Measurements from ENCODE around the gene PRR13. TPM values are rescaled to one million over a fixed set of nuclear protein-coding genes. Genes with fewer than 3 reads are reported as not detected.
A peak's percentile ranks its signal among the peaks of the same experiment; 100 is the strongest.

Gene PRR13
- total and polyA plus RNA-seq, 2 donors (not counting 1 experiment from before 2014, with no cell fraction given), result 108 to 213 TPM

DNA sequence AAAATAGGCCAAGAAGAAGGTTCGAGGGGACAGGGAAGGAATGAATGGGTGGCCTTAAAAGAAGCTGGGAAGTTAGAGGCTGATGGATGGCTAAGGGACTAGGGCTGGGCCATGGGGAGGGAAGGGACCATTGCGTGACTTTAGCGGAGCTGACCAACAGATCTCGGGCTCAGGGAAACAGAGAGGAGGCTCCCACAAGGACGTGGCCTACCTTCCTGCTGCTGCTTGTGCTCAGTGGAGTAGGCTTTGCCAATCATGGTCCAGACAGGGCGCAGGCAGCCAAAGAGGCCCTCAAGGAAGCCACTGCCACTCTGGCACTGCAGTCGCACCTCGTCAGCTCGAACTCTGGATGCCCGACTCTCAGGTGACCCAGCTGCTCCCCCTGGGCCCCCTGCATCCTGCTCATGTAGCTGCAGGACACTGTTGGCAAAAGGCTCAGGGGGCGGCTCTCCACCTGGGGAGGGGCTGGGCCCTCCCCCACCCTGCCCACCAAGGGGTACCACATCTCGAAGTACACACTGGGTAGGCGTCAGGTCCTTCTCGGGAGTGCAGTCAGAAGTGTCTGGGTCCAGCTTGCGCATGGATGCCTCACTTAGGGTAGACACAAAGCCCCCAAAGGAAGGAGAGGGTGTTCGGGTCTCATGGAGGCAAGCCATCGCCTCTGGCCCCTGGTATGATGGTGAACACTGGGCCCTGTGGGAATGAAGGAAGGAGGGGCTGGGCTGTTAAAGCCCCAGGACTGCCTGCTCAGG is 45.4 kb downstream of the PRR13 start:
- no peaks in the 10 kb centered on the region for H3K79me2 ChIP-seq (ENCODE audit: control insufficient read depth, insufficient read depth, low read length)
- intact Hi-C loops (cut with micrococcal nuclease), result no loop called here
- no peak overlapping the region for H3K27ac Mint-ChIP-seq
- no peaks in the 10 kb centered on the region for H3K9me3 ChIP-seq (ENCODE audit: control extremely low read depth in 1 of 3, control insufficient read depth in 2 of 3, insufficient read depth in 1 of 3, low read length in 2 of 3)
- H3K4me1 Mint-ChIP-seq, result peaks cover 7% of the 10 kb centered on the region
- no peak overlapping the region for H2AFZ ChIP-seq (ENCODE audit: insufficient read depth, low read depth, low read length, poor library complexity, severe bottlenecking)
- no peaks in the 10 kb centered on the region for H3K27me3 ChIP-seq (replicated peaks in 1 of 4; ENCODE audit: control extremely low read depth in 1 of 4, control insufficient read depth in 3 of 4, insufficient read depth in 4 of 4, low read length in 3 of 4)
- H3K27ac ChIP-seq (ENCODE audit: low read length in 2 of 2), result peak overlapping the region in 1 of 2 donors; percentile 6
- ATAC-seq (ENCODE audit: low read depth) (no peak), DNase-seq (no peak)
- H3K9me3 Mint-ChIP-seq (ENCODE audit: insufficient read depth), result no peaks in the 10 kb centered on the region
- TF ChIP-seq EZH2 (IDR thresholded peaks at IDR 0.05; ENCODE audit: borderline replicate concordance, insufficient read depth, low read depth, low read length, poor library complexity, severe bottlenecking), result no peak
- H3K4me3 ChIP-seq (ENCODE audit: control extremely low read depth in 1 of 5, extremely low read depth in 1 of 5, insufficient read depth in 1 of 5, low read depth in 2 of 5, low read length in 4 of 5), result no peak overlapping the region
- CTCF ChIA-PET, result no interaction called here
- H4K20me1 ChIP-seq (ENCODE audit: control insufficient read depth, insufficient read depth, low read length, poor library complexity, severe bottlenecking), result peaks cover 15% of the 10 kb centered on the region
- H3K4me3 Mint-ChIP-seq, result no peak overlapping the region
- 91% methylated on average over 16 of the region's 17 CpGs for WGBS (ENCODE audit: insufficient coverage)
- H3K27me3 Mint-ChIP-seq, result no peaks in the 10 kb centered on the region
- H3K9ac ChIP-seq (ENCODE audit: low read length), result no peak overlapping the region
- H3K4me2 ChIP-seq (replicated peaks; ENCODE audit: low read depth, low read length, poor library complexity, severe bottlenecking), result no peak overlapping the region
- POLR2A ChIA-PET, result interaction anchor here (0.5 kb wide), 1 partner anchor 489 kb away, joined by 3 read pairs; no protein-coding TSS in a partner anchor
- peaks cover 0 to under 1% of the 10 kb centered on the region in 2 donors for H3K4me1 ChIP-seq (ENCODE audit: control insufficient read depth in 2 of 2, insufficient read depth in 2 of 2, low read length in 2 of 2)
- peaks cover 0 to 37% of the 10 kb centered on the region in 2 experiments for H3K36me3 ChIP-seq (replicated peaks in 1 of 2; ENCODE audit: control extremely low read depth in 1 of 2, control insufficient read depth in 1 of 2, extremely low read depth in 1 of 2, insufficient read depth in 2 of 2, low read length in 1 of 2)

- Mint-ChIP-seq H3K27ac (no peak overlapping the region), H3K27me3 (no peaks in the 10 kb centered on the region), H3K9me3 (ENCODE audit: insufficient read depth) (no peaks in the 10 kb centered on the region), H3K4me3 (no peak overlapping the region), H3K4me1 (peaks cover 22% of the 10 kb centered on the region)
- Histone ChIP-seq H4K20me1 (ENCODE audit: control insufficient read depth, insufficient read depth, low read length, poor library complexity, severe bottlenecking) (no peaks in the 10 kb centered on the region), H3K79me2 (ENCODE audit: control insufficient read depth, insufficient read depth, low read length) (no peaks in the 10 kb centered on the region), H2AFZ (ENCODE audit: insufficient read depth, low read depth, low read length, poor library complexity, severe bottlenecking) (no peak overlapping the region), H3K4me1 (ENCODE audit: control insufficient read depth in 2 of 2, insufficient read depth in 2 of 2, low read length in 2 of 2) (peaks cover 16 to 21% of the 10 kb centered on the region in 2 donors), H3K4me2 (replicated peaks; ENCODE audit: low read depth, low read length, poor library complexity, severe bottlenecking) (no peak overlapping the region), H3K27ac (ENCODE audit: low read length in 2 of 2) (no peak overlapping the region), H3K36me3 (replicated peaks in 1 of 2; ENCODE audit: control extremely low read depth in 1 of 2, control insufficient read depth in 1 of 2, extremely low read depth in 1 of 2, insufficient read depth in 2 of 2, low read length in 1 of 2) (peaks cover 0 to 27% of the 10 kb centered on the region in 2 experiments), H3K9ac (ENCODE audit: low read length) (no peak overlapping the region), H3K4me3 (ENCODE audit: control extremely low read depth in 1 of 5, extremely low read depth in 1 of 5, insufficient read depth in 1 of 5, low read depth in 2 of 5, low read length in 4 of 5) (no peak overlapping the region), H3K27me3 (replicated peaks in 1 of 4; ENCODE audit: control extremely low read depth in 1 of 4, control insufficient read depth in 3 of 4, insufficient read depth in 4 of 4, low read length in 3 of 4) (no peaks in the 10 kb centered on the region), H3K9me3 (ENCODE audit: control extremely low read depth in 1 of 3, control insufficient read depth in 2 of 3, insufficient read depth in 1 of 3, low read length in 2 of 3) (no peaks in the 10 kb centered on the region)
- 96% methylated on average over 4 of the region's 5 CpGs for WGBS (ENCODE audit: insufficient coverage)
- POLR2A ChIA-PET, result interaction anchor here (0.6 kb wide), 1 partner anchor 294 kb away, joined by 4 read pairs; no protein-coding TSS in a partner anchor
- no peak for ATAC-seq (ENCODE audit: low read depth)
- DNase-seq, result no peak
- CTCF ChIA-PET, result interaction anchor here (0.8 to 1.4 kb wide), 2 partner anchors 162 to 183 kb away, joined by 3 read pairs; no protein-coding TSS in a partner anchor
- TF ChIP-seq EZH2 (IDR thresholded peaks at IDR 0.05; ENCODE audit: borderline replicate concordance, insufficient read depth, low read depth, low read length, poor library complexity, severe bottlenecking) (no peak), CTCF (IDR thresholded peaks at IDR 0.05) (no peak)
- intact Hi-C loops (cut with micrococcal nuclease), result no loop called here
These were observed 47.8 kb downstream of the PRR13 start for GRCh38 chr12:53489242-53489864.
